Lower leg skin (tissue), 4 donors: ENCODE data around the gene YWHAB. TPM values are rescaled to one million over a fixed set of nuclear protein-coding genes. Genes with fewer than 3 reads are reported as not detected.
A peak's percentile ranks its signal among the peaks of the same experiment; 100 is the strongest.

ENCODE experiments used
- DNase-seq, 2 donors: peaks; one replicate each; pipeline ENCODE4 v3.0.0-alpha.2; 2019; ENCODE audit warnings: low spot score in 2 of 2
- H3K4me3 ChIP-seq: fragments of 200-600 bp; sonication (generic); 2 replicates; pipeline ENCODE4 v1.5.1; 2017; ENCODE audit warnings: mild to moderate bottlenecking, low read depth; ENCODE audit not compliant: poor library complexity, severe bottlenecking
- POLR2A ChIP-seq, 2 donors: fragments of 450-650 bp; IDR thresholded peaks; one replicate each; pipeline ENCODE4 v1.6.1; 2016 to 2017; ENCODE audit warnings: antibody characterized with exemption in 2 of 2, mild to moderate bottlenecking in 1 of 2, moderate library complexity in 1 of 2
- WGBS, 2 donors: methylation state at CpG; one replicate each; pipeline ENCODE4 v1.1.5; 2018; 5-methylcytosine and 5-hydroxymethylcytosine counted together
- intact Hi-C: fragments of 100-400 bp; cut with DNase I; formaldehyde crosslinking; loops from one replicate; pipeline ENCODE4 v1.15.0; 2023; ENCODE audit warnings: low total_unique reads
- total RNA-seq, 4 donors: library from RNA; depleted of rRNA; stranded (reverse); fragments of >200 nt; gene quantifications; one replicate each; pipeline ENCODE4 v1.1.0, GENCODE V29; 2016
- TF ChIP-seq, protein P1 (sequence below), 3 donors: fragments of 450-650 bp; IDR thresholded peaks; one replicate each; pipeline ENCODE4 v1.5.1; 2016; ENCODE audit warnings: antibody characterized with exemption in 3 of 3, mild to moderate bottlenecking in 3 of 3, moderate library complexity in 2 of 3

Gene YWHAB
- 100 to 1,000 TPM in 2 of 4 donors, 10 to 100 TPM in 2; 78.5 to 133 (median 105) TPM for total RNA-seq

DNA sequence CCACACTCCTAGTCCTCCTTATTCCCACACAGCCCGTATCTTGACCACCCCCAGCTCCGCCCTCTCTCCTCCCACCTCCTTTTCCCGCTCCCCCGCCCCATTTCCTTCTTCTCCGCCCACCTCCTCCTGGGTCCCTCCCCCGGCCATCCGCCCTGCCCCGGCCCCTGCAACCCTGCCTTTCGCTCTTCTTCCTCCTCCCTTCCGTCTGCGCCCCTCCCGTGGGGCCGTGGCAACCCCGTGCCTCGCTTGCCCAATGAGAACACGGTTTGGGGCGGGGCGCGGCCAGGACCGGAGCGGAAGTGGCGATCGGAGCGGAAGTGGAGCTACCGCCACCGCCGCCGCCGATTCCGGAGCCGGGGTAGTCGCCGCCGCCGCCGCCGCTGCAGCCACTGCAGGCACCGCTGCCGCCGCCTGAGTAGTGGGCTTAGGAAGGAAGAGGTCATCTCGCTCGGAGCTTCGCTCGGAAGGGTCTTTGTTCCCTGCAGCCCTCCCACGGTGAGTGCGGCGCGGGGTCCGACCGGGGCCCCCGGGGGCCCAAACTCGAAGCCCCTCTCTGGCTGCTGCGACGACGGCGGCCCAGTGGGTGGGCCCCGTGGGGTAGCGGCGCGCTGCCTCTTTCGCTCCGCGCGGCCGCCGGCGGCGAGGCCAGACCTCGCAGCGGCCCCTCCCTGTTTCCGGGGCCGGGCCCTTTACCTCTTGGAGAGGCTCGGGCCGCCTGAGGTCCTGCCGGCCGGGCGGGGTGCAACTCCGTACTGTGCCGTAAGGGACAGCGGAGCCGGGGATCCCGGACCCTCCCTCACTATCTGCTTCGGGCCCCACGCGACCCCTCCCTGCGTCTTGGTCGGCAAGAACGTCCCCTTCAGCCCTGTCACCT lies at the start of gene YWHAB:
YWHAB (plus strand) TSS at position 314 of the 874 bp plus-strand sequence. CDS start 15,829 bp downstream, outside the sequence.
- H3K4me3 ChIP-seq, result peak within 1 kb of the TSS; percentile 94
- peak; percentile 97 to 100 for DNase-seq
- intact Hi-C loops, result no loop called here
- TF ChIP-seq, protein P1, sequence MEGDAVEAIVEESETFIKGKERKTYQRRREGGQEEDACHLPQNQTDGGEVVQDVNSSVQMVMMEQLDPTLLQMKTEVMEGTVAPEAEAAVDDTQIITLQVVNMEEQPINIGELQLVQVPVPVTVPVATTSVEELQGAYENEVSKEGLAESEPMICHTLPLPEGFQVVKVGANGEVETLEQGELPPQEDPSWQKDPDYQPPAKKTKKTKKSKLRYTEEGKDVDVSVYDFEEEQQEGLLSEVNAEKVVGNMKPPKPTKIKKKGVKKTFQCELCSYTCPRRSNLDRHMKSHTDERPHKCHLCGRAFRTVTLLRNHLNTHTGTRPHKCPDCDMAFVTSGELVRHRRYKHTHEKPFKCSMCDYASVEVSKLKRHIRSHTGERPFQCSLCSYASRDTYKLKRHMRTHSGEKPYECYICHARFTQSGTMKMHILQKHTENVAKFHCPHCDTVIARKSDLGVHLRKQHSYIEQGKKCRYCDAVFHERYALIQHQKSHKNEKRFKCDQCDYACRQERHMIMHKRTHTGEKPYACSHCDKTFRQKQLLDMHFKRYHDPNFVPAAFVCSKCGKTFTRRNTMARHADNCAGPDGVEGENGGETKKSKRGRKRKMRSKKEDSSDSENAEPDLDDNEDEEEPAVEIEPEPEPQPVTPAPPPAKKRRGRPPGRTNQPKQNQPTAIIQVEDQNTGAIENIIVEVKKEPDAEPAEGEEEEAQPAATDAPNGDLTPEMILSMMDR (IDR thresholded peaks at IDR 0.05), result no peak
- no peak for TF ChIP-seq POLR2A (IDR thresholded peaks at IDR 0.05)
- 1 to 2% methylated on average over 42 to 69 of the region's 88 CpGs for WGBS, 2 donors

DNA sequence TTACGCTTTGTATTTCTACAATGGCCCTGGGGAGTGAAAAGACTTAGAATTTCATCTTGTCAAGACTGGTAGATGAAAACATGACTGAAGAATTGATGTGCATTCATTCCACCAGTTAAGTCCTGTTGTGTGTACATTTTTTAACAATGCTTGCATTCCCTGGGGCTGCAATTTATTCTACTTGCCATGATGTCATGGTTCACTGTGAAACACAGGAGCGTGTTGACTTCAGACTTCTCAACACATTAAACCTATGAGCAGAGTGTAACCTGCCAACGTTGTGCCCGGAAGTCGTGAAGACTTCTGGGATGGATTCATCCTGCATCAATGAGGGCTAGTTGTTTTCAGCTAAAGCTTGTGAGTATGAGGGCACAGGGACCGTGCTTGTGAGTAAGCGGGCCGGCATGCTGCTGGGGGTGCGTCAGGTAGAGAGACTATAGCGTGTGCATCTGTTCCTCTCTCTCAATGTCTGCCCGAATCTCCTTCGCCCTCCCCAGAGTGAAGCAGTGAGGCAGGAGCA lies 48.8 kb upstream of the YWHAB start:
- 74 to 79% methylated on average over 12 of the region's 12 CpGs for WGBS, 2 donors
- no peak overlapping the region for H3K4me3 ChIP-seq
- DNase-seq, result no peak
- intact Hi-C loops, result no loop called here
- no peak for TF ChIP-seq POLR2A (IDR thresholded peaks at IDR 0.05)
- TF ChIP-seq, protein P1 (IDR thresholded peaks at IDR 0.05), result no peak

DNA sequence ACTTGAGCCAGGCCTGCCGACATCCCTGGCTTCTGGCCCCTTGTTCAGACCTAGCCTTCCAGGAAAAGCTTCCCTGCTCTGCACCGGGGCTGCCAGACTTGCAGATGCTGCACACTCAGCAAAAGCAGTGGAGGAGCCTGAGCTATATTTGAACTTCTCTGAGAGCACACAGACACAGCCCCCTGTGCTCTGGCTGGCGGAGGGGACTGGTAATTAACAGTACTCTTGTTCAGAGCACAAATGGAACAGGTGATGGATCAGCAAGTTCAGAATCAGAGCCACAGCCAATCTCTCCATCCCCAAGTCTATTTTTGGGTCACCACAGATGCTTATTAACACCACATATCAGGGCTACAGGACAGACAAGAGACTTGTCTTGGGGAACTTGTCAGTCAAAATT lies 47.6 kb upstream of the YWHAB start:
- WGBS, 2 donors, result 58 to 59% methylated on average over 3 of the region's 3 CpGs
- intact Hi-C loops, result no loop called here
- TF ChIP-seq POLR2A (IDR thresholded peaks at IDR 0.05), result no peak
- TF ChIP-seq, protein P1 (IDR thresholded peaks at IDR 0.05), result no peak
- DNase-seq, result no peak
- no peak overlapping the region for H3K4me3 ChIP-seq

DNA sequence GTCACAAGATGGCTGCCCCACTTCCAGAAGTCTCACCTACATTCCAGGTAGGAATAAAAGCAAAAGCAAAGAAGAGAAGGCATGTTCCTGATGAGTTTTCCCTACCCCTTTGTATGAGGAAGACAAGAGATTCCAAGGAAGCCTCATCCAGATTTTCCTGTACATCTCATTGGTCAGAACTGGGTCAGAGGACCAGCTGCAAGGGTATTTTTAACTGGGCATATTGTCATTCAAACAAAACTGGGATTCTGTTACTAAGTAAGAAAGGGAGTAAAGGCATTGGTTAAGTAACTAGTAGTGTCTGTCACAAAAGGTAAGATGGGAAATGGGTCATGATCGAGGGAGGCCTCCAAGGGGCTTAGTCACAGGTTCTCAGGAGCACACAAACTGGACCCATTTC lies 47.0 kb upstream of the YWHAB start:
- 94 to 100% methylated on average over 1 of the region's 1 CpG for WGBS, 2 donors
- H3K4me3 ChIP-seq, result no peak overlapping the region
- intact Hi-C loops, result no loop called here
- TF ChIP-seq POLR2A (IDR thresholded peaks at IDR 0.05), result no peak
- TF ChIP-seq, protein P1 (IDR thresholded peaks at IDR 0.05), result no peak
- DNase-seq, result no peak

DNA sequence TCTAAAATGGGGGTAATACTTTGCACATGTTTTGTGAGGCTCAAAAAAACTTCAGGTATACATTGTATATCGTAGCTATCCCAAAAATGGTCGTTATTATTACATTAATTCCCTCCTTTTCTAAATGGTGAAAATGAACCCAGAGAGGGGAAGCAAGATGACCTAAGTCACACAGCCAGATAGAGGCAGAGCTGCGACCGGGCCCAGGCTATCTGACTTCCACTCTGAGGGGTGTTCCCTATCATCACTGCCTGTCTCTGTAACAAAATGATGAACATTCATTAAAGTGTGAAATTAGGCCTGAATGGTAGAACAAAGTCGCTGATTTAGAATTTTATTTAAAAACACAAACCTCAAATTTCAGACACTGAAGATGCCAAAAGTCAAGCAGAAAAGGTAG lies 46.0 kb upstream of the YWHAB start:
- TF ChIP-seq, protein P1 (IDR thresholded peaks at IDR 0.05), result no peak
- TF ChIP-seq POLR2A (IDR thresholded peaks at IDR 0.05), result no peak
- intact Hi-C loops, result no loop called here
- H3K4me3 ChIP-seq, result no peak overlapping the region
- DNase-seq, result no peak
- WGBS, 2 donors, result 85 to 88% methylated on average over 5 of the region's 5 CpGs
